Brain microvascular endothelial cell (primary cell): ENCODE results near the gene PDZRN3.

ENCODE experiments used
- DNase-seq: peaks from one replicate; pipeline ENCODE4 v3.0.0-alpha.2; 2020
- H3K27ac ChIP-seq: fragments of 250-450 bp; sonication (Bioruptor Pico); 2 replicates; pipeline ENCODE4 v1.5.1; 2020; ENCODE audit warnings: mild to moderate bottlenecking, moderate library complexity
- H3K27me3 ChIP-seq: fragments of 250-450 bp; sonication (Bioruptor Pico); replicated peaks from 2 replicates; pipeline ENCODE4 v1.5.1; 2020; ENCODE audit warnings: mild to moderate bottlenecking
- H3K36me3 ChIP-seq: fragments of 250-450 bp; sonication (Bioruptor Pico); replicated peaks from 2 replicates; pipeline ENCODE4 v1.5.1; 2020; ENCODE audit warnings: mild to moderate bottlenecking
- H3K4me3 ChIP-seq: 2 replicates; pipeline ENCODE4 v1.5.1; 2011; ENCODE audit warnings: low read depth, mild to moderate bottlenecking, control low read depth, low read length, moderate library complexity
- in situ Hi-C: cut with HindIII; loops from 2 replicates; pipeline ENCODE4 v1.10.0; 2017; ENCODE audit warnings: low sequenced_read_pairs, low pct_ligation_motif_present
- TF ChIP-seq, protein P1 (sequence below): IDR thresholded peaks from 2 replicates; pipeline ENCODE4 v1.5.1; 2011; ENCODE audit warnings: low read depth, mild to moderate bottlenecking, moderate library complexity, low read length, control low read depth, inconsistent platforms; ENCODE audit errors: missing control alignments

The PDZRN3 gene

GRCh38 chr3:73384091-73384906, 240.4 kb downstream of the PDZRN3 start:
- Histone ChIP-seq H3K27ac (no peak overlapping the region), H3K27me3 (no peaks in the 10 kb centered on the region), H3K4me3 (no peak overlapping the region), H3K36me3 (no peaks in the 10 kb centered on the region)
- no peak for DNase-seq
- in situ Hi-C loops, result no loop called here
- TF ChIP-seq, protein P1, sequence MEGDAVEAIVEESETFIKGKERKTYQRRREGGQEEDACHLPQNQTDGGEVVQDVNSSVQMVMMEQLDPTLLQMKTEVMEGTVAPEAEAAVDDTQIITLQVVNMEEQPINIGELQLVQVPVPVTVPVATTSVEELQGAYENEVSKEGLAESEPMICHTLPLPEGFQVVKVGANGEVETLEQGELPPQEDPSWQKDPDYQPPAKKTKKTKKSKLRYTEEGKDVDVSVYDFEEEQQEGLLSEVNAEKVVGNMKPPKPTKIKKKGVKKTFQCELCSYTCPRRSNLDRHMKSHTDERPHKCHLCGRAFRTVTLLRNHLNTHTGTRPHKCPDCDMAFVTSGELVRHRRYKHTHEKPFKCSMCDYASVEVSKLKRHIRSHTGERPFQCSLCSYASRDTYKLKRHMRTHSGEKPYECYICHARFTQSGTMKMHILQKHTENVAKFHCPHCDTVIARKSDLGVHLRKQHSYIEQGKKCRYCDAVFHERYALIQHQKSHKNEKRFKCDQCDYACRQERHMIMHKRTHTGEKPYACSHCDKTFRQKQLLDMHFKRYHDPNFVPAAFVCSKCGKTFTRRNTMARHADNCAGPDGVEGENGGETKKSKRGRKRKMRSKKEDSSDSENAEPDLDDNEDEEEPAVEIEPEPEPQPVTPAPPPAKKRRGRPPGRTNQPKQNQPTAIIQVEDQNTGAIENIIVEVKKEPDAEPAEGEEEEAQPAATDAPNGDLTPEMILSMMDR, result no peak

DNA sequence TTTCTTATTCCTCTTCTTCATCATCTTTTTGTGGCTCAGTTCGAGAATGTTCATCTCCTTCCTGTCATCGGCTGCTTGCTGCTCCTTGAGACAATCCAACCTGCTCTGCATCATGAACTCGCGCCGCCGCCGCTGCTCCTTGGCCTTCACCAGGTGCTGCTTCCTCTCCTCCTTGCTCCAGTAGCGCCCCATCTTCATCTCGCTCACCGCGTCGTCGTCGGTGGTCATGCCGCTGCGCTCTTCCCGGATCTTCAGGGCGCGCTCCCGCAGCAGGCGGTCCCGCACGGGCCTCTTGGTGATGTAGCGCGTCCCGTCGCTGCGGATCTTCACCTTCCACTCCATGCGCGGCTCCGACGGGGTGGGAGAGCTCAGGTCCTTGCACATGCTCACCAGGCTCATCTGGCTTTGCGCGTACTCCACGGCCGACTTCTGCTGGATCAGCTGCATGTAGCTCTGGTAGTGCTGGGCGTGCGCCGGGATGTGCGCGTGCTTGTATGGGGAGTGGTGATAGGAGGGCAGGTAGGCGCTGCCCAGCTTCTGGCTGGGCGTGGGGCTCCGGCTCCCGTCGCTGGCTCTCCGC, 241.2 kb downstream of the PDZRN3 start:
- Histone ChIP-seq H3K4me3 (no peak overlapping the region), H3K27ac (no peak overlapping the region), H3K27me3 (no peaks in the 10 kb centered on the region), H3K36me3 (no peaks in the 10 kb centered on the region)
- in situ Hi-C loops, result no loop called here
- TF ChIP-seq, protein P1, result no peak
- DNase-seq, result no peak

GRCh38 chr3:73381551-73381950, 243.2 kb downstream of the PDZRN3 start:
- H3K4me3 ChIP-seq, result no peak overlapping the region
- in situ Hi-C loops, result no loop called here
- H3K27me3 ChIP-seq, result no peaks in the 10 kb centered on the region

GRCh38 chr3:73380735-73381532, 243.8 kb downstream of the PDZRN3 start:
- H3K36me3 ChIP-seq, result no peaks in the 10 kb centered on the region
- in situ Hi-C loops, result no loop called here
- no peaks in the 10 kb centered on the region for H3K27me3 ChIP-seq
- H3K27ac ChIP-seq, result no peak overlapping the region
- no peak overlapping the region for H3K4me3 ChIP-seq
- TF ChIP-seq, protein P1, result no peak
- DNase-seq, result no peak

More at GRCh38 chr3:73381551-73381950, 243.2 kb downstream of the PDZRN3 start:
- Histone ChIP-seq H3K27ac (no peak overlapping the region), H3K36me3 (no peaks in the 10 kb centered on the region)
- TF ChIP-seq, protein P1, result no peak
- no peak for DNase-seq

DNA sequence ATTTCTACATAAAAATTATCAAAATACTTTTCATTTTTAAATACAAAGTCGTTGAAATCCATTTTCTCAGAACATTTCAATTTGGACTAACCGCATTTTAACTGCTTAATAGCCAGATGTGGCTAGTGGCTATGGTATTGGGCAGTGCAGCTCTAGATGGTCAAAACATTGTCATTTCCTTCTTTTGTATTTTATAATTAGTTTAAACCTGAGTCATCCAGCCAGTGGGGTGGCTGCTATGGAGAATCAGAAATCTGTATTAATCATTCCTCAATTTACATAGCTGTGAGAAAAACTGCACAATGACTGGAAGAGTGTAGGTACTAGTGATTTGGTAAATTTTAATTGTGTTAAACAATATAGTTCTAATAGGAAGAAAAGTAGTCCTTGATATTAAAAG, 245.3 kb downstream of the PDZRN3 start:
- TF ChIP-seq, protein P1, result no peak
- Histone ChIP-seq H3K27ac (no peak overlapping the region), H3K4me3 (no peak overlapping the region), H3K36me3 (no peaks in the 10 kb centered on the region), H3K27me3 (no peaks in the 10 kb centered on the region)
- DNase-seq, result no peak
- in situ Hi-C loops, result no loop called here
